GM18507 (cell line): ENCODE results near the gene CAPG.
"Not testable (repeated sequence)": the region's sequence is repeated elsewhere in the genome, so short reads cannot be mapped to it uniquely, and the experiment has no call there.

Experiments
- DNase-seq: peaks from one replicate; pipeline ENCODE4 v3.0.0; 2011; ENCODE audit warnings: low read depth; ENCODE audit not compliant: insufficient read length; ENCODE audit errors: extremely low spot score
- FAIRE-seq: peaks from 2 replicates; lab custom pipeline; 2011; peaks lifted over from hg19 to GRCh38; lab: Jason Lieb, UNC

CAPG gene

DNA sequence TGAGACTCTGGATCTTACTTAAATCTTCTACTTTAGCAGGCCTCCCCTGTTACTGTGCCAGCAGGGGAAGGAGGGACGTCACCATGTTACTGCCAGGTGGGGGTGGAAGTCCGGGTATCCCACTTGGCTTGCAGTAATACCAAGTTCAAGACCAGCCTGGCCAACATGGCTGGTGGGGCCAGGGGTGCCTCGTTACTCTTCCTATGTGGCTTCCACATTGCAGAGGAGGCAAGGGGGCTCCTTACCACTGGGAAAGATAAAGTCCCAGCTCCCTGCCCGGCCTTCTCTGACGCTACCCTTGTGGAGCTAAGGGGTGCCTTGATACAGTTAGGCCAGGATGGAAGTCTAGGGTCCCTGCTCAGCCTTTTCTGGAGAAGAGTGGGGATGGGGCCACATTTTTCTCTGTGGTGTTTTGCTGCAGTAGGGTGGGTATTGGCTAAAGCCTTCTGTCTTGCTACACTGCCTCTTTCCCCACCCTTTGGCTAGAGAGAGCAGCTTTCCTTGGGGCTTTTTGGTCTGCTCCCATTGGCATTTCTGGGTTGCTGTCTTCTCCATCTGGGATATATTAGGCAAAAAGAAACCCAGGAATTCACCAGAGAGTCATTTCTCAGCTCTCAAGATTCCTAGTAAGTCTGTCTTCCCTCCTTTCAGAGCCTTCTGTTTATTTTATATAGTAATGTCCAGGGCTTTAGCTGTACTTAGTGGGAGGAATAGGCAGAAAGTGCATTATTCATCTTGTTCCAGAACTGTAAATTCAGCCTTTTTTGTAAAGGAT lies 33.7 kb downstream of the CAPG start:
- no peak for FAIRE-seq

DNA sequence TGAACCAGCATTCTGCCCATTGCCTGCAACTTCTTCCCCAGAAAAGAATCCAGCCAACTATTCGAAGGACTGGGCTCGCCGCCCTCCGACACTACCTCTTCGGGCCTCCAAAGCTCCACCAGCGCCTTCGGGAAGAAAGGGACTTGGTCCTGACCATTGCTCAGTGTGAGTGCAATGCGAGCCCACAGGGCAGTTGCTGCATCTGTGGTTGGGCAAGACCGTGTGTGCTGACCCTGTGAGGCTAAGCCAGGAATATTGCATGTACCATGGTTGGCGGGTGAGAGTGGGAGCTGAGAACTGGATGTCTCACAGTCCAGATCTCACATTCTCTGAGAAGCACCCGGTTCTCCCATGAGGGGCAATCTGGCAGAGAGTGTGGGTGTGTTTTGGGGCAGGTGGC lies 39.1 kb downstream of the CAPG start:
- FAIRE-seq: no peak

More for the DNA sequence above, 33.7 kb downstream of the CAPG start:
- DNase-seq: no peak

DNA sequence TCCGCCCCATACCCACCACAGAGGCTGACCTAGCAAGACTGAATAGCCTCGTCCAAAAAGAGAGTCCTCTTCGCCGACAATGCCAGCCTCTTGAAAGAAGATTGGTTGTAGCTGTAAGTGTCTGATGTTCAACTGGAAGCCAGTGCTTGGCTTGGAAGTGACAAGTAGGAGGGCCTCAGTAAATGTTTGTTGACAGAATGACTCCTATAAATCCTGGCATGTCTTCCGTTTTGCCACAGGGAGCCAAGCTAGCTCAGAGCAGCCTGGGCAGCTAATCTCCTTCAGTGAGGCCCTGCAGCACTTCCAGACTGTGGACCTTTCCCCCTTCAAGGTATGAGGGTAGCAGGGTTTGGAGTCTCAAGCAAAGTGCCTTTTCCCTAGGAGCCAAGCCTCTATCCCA lies 40.7 kb downstream of the CAPG start:
- DNase-seq (no peak), FAIRE-seq (no peak)

More for the DNA sequence above, 39.1 kb downstream of the CAPG start:
- DNase-seq: no peak

DNA sequence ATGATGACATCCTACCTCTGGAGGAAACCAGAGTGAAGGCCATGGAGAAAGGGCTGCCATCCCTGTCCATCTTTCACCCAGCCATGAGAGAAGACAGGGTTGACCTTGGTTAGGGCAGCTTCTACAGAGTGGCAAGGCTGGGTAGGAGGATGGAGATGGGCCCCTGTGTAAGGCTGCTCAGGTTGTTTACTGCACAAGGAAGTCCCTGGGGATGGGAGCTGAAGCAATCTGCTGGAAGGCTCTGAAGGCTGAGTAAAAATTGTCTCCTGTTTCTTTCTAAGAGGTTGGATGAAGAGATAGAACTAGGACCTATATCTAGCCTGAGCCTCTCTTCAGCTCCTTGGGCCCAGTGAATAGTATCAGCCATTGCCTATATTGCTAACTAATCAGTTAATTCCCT lies 41.2 kb downstream of the CAPG start:
- DNase-seq (no peak), FAIRE-seq (no peak)

DNA sequence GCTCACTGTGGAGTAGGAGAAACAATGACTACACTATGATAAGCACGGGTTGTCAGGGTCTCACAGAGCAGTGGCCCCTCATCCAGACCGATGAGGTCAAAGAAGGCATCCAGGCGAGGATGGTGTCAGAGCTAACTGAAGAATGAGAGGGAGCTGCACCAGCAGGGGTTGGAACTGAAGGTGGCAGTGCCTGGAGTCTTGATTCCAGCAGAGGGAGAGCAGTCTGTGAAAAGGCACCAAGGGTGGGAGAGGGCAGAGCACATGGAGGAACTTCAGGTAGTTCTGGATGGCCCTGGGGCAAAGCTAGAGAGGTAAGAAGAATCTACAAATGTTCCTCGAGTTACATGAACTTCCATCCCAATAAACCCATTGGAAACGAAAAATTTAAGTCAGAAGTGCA lies 43.0 kb downstream of the CAPG start:
- no peak for FAIRE-seq

DNA sequence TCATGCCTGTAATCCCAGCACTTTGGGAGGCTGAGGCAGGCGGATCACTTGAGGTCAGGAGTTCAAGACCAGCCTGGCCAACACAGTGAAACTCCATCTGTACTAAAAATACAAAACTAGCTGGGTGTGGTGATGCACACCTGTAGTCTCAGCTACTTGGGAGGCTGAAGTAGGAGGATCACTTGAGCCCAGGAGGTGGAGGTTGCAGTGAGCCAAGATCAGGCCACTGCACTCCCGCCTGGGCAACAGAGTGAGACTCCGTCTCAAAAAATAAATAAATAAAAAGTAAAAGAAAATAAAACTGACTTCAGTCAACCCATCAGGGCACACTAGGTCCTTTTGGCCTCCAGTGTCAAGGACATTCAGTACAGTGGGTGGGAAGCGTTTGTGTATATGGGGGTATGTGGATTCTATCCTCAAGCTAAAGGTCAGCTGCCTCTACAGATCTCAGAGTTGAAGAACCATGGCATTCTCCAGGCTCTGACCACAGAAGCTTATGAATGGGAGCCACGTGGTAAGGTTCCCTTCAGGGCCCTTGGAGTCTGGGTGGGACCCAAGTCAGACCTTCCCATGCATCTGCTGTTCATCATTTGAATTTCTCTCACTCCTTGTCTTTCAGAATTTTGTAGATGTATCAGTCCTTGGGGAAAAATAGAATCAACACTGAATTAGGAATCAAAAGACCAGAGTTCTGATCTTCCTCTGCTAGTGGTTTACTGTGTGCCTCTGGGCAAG lies 47.3 kb downstream of the CAPG start:
- FAIRE-seq, DNase-seq: not testable (repeated sequence)

More for the DNA sequence above, 43.0 kb downstream of the CAPG start:
- no peak for DNase-seq

DNA sequence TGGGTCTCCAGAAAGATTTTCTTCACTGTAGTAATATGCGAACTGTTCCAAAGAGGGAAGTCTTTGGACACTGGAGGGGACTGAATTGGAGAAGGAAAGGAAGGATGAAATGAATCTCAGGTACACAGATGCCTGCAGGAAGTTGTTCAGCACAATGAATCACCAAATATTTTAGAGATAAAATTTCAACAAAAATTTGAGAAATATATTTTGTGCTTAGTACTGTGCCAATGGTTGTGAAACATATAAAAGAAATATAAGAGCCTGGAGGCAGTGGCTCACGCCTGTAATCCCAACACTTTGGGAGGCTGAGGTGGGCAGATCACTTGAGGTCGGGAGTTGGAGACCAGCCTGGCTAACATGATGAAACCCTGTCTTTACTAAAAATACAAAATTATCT lies 52.4 kb downstream of the CAPG start:
- FAIRE-seq (no peak), DNase-seq (no peak)

DNA sequence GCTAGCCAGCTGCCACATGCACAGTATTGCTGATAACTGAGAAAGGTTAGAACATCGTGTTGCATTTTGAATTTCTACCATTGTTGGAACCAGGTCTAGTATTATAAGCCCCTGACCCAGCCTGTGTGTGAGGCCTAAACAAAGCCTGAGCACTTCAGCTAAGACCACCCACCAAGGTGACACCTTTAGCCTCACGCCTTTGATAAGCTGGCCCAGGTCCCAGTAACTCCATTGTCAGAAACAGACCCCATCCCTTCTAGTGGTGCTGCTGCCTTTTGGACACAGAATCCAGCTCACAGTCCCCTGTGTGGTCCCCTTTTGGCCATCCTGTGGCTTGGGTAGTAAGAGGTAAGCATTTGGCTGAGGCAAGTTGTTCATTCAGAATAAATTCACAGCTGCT lies 54.0 kb downstream of the CAPG start:
- FAIRE-seq (no peak), DNase-seq (no peak)

DNA sequence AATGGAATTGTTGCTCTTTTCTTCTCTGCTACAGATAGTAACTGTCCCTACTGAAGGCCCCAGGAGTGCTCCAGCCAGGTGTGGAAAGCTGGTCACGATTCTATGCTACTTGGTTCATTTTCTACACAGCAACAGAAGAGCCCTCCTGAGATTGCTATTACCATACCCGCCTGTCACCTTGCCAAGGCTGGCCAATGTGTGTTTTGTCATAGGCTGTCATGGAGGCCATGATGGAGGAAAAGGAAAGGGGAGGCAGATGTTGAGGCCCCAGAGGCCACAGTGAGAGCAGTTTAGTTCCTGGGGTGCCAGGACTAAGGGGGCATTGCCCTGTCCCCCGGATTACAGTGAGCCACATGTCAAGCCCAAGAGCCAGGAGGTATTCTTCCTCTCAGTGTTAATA lies 54.6 kb downstream of the CAPG start:
- no peak for DNase-seq
- no peak for FAIRE-seq

DNA sequence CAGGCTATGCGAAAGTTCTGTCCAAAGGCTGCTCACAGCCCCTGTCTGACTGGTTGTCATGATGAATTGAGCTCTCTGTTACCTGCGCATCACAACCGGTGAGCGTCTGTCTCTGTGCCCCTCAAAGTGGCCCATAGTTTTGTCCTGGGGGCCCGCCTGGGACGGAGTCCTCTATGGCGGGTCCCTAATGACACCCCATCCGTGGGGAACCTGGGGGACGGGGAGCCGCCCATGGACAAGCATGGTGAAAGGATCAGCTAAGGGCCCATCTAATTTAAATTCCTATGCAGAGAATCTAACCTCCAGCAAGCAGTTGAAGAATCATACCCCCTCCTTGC lies 55.1 kb downstream of the CAPG start:
- DNase-seq: no peak
- FAIRE-seq: no peak

DNA sequence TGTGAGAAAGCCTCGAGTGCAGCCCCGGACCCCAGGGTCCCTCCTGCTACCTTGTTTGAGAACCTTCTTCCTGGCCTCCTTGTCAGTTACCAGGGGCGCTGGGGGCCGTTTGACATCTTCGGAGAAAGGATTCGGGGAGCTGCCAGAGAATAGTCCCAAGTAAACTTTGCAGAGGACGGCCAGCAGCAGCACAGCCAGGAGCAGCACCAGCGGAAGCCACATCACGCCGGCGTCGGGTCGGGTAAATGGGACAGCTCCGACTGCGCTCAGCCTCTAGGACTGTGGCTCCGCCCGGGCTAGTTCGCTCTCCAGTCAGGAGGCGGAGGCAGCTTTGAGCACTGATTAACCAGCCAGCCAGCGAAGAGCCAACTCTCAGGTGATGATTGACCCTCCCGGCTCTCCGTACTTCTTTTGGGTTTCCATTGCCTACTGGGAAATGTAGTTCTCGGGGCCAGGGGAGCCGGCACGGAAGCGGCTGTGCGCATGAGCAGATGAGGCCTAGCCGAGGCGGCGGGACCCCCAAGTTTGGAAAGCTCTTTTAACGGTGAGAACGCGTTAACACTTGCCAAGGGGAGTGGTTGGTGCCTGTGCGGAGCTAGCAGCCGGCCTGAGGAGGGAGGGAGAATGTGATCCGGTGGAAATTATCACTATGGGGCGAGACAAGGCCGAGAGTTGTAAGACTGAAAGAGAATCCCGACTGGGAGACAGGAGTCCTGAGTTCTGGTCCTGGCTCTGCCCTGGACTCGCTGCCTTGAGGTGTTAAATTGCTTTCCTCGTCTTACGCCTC lies 55.7 kb downstream of the CAPG start, which contains the start of the genes ELMOD3 and RETSAT:
ELMOD3 (plus strand) TSS at position 484 of the 787 bp plus-strand sequence. CDS start 2,430 bp downstream, outside the sequence.
RETSAT (minus strand) TSS at position 243 of the 787 bp plus-strand sequence; CDS start at position 222, 21 bp downstream.
- FAIRE-seq: peak; percentile 98
- DNase-seq: peak; percentile 95

DNA sequence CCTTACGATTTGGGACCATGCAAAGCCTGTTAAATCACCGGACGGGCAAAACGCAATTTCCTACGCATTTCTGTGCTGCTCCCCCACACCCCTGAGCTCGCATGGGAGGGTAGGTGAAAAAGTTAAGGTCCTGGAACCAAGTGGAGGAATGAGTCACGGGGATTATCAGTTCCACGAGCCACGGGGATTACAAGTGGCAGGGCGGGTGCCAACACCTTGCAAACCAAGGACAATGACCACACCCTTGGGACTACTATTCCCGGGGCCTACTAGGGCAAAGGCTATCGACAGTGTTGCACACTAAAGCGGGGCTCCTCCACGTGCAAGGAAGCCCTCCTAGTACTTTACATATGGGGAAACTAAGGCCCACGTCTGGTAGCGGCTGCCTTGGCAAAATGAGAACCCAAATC lies 56.3 kb downstream of the CAPG start:
- FAIRE-seq (no peak), DNase-seq (no peak)

DNA sequence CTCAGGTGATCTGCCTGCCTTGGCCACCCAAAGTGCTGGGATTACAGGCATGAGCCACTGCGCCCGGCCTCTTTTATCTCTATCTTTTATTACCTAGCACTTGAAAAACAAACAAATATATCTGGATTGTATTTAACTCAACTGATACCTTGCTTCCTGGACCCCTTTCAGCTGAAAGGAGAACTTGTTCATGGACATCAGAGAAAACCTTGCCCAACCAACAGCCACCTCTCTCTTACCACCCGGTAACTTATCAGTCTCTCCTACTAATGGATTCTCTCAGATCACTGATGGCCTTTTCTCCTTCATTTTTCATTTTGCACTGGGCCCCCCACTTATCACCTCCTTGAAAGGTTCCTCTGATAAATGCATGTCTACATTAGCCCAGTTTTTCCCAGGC lies 62.6 kb downstream of the CAPG start:
- DNase-seq: no peak
- no peak for FAIRE-seq
